Esophagus squamous epithelium (tissue), 4 donors: Measurements from ENCODE around the gene SWAP70.

Experiments
- CTCF ChIP-seq, 6 experiments: fragments of 450-650 bp in 4 of 6; fragments of 200-600 bp in 2 of 6; sonication (generic) in 2 of 6; IDR thresholded peaks; one replicate each; pipeline ENCODE4 v1.5.1; 2016 to 2019; ENCODE audit warnings: antibody characterized with exemption in 6 of 6, mild to moderate bottlenecking in 4 of 6, moderate library complexity in 4 of 6
- POLR2A ChIP-seq, 4 donors: fragments of 450-650 bp; IDR thresholded peaks; one replicate each; pipeline ENCODE4 v1.6.1; 2017; ENCODE audit warnings: antibody characterized with exemption in 4 of 4, mild to moderate bottlenecking in 4 of 4, moderate library complexity in 3 of 4

- TF ChIP-seq CTCF (IDR thresholded peaks at IDR 0.05) (no peak), POLR2A (IDR thresholded peaks at IDR 0.05) (no peak)
These were observed 55.9 kb downstream of the SWAP70 start for GRCh38 chr11:9719566-9720289.
